ENCODE results near the gene VIPR2.
"Not testable (repeated sequence)": the region's sequence is repeated elsewhere in the genome, so short reads cannot be mapped to it uniquely, and the experiment has no call there.

The VIPR2 gene

DNA sequence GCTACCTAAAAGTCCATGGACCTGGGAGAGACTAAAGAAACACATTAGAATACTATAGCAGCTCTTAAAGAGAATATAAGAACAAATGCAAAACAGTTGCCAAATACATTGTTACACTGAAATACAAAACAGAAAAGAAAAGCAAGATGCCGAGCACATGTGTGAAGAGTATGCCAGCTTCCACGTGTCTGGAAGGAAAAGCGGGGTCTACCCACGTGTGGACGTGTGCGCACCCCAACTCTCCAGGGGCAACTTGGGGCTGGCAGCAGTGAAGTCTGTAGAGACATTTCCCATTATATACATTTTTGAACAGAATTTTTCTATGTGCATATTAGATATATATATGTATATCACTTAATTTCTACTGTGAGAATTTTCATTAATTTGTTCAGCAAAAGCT, 6.2 kb downstream of the VIPR2 start:
- no peak for DNase-seq

DNA sequence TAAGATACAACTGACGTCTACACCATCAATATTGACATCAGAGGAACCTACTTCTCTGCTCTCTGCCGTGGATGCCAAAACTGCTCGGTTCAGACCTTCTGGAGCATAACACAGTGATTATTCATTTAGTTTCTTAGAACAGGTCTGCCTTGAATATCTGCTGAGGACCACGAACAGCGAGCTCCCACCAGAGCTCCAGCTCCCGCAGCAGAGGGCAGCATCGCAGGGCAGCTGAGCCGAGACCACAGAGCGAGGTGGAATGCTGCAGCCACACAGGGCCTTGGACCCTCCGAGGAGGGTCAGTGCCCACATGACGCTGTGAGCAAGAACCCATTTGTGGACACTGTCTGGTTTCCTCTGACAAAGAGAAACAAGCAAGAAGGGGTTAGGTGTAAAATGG, 6.8 kb downstream of the VIPR2 start:
- no peak for DNase-seq

DNA sequence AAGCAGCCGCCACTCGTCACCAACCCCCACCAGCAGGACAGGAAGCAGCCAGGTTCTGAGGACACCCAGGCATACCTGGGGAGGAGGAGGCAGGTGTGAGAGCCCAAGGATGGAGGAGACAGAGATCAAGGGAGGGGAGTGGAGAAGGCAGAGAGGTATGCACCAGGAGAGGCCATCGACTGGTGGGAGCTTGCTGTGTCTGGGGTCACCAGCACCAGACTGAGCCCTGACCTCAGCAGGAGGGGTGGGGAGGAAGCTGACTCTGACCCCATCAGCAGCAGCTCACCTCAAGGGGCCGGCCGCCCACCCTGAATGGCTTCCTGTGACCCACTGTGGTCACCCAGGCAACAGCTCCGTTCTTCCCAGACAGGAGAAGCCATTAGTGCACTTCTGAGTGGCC, 7.8 kb downstream of the VIPR2 start:
- no peak for DNase-seq

DNA sequence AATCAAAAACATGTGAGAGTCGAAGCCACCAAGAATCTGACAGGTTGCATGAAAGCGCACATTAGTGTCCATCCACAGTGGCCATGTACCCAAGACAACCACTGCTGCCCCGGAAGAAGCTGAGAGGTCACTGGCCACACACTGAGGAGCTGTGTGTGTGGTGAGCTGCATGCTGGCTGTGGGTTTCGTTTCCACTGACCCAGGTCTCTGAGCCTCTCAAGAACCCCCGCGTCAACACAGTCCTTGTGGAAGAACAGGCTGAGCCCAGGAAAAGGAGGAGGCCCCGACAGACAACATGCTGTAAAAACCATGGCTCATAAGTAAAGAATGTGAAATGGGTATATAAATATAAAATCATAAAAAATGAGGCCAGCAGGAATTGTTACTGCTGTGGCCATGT, 8.2 kb downstream of the VIPR2 start:
- DNase-seq, result no peak

DNA sequence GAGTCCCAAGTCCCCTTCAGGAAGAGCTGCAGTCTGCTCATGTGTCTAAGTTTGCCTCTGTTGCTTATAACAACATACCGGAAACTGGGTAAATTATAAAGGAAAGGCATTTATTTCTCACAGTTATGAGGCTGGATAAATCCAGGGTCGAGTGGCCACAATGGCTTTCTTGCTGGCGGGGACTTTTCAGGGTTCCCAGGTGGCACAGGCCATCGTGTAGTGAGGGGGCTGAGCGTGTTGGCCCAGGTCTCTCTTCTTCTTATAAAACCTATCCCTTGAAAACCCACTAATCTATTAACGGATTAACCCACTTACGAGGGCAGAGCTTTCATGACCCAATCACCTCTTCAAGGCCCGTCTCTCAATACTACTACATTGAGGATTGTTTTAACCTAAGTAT, 8.7 kb downstream of the VIPR2 start:
- no peak for DNase-seq

DNA sequence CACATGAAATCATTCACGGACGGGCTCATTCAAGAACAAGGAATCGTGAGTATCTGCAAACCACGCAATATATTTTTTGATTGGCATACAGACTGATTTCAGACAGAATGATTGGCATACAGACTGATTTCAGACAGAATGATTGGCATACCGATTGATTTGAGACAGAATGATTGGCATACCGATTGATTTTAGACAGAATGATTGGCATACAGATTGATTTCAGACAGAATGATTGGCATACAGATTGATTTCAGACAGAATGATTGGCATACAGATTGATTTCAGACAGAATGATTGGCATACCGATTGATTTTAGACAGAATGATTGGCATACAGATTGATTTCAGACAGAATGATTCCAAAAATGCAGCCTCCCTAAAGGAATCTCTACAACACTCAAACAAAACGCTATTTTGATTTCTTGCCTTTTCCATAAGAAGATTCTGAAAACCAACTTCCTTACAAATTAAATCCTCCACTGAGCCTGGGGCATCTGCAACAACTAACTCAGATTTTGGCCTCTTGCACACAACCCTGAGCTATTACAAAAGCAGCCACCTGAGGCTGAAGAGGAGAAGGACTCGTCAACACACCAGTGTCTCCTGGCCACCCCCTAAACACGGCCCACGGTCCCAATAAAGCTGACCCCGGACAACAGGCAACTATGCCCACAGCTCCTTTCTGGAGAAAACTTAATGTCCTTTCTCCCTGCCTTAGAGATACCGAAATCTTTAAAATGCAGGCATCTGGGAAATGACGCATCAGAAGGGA, 11.8 kb downstream of the VIPR2 start:
- not testable (repeated sequence) for DNase-seq

DNA sequence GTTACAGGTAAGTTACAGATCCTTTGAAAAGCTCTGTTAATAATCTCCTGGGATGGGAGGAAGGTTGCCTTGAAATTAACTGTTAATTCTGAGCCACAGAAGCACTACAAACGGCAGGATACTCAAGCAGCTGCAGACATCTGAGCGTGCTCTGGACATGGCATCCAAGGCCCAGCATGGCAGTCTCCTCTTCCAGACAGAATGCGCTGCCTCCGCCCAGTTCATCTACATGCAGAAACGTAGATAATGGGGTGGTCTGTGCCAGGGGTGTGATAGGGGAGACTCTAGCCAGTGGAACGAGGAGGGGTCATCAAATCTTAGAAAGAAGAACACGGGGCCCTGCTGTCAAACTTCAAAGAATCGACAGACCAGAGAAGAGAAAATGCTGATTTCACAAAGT, 13.8 kb downstream of the VIPR2 start:
- DNase-seq, result no peak

DNA sequence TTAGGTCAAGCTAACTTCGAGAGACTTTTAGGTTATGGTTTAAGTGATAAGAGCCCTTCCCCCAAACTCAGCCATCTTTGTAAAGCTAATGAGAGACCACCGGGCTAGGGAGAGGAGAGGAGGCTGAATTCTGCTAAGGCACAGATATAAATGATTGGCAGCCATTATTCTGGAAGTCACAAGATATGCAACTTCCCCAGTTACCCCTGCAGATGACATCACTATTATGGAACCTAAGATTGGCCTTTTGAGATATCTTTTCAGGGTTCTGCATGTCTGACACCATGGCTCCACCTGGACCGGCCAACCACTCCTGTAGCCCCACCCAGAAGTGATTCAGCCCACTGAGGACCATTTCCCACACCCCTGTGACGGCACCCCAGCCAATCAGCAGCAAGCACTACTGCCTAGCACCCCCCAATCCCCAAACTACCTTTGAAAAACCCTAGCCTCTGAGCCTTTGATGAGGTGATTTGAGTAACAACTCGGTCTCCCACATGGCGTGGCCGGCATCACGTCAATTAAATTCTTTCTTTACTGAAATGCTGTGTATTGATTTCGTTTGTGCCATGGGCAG, 14.4 kb downstream of the VIPR2 start:
- DNase-seq, result no peak

DNA sequence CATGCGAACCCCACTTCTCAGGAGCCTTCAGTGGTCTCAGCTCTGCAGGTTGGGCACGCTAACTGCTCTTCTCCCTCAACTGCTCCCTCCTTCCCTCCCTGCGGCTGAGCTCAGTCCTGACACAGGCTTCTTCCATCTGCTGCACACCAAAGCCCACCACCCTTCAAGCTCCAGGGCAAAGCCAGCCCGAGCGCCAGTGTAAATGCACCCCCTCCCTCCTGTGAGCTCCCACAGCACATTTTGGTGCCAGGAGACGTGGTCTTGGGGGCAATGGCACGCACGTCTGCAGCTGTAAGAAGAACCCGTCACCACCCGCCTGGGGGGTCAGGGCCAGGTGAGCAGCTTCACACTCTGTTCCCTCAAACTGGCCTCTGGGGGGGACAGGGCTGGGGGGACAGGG, 15.9 kb downstream of the VIPR2 start:
- DNase-seq, result no peak

DNA sequence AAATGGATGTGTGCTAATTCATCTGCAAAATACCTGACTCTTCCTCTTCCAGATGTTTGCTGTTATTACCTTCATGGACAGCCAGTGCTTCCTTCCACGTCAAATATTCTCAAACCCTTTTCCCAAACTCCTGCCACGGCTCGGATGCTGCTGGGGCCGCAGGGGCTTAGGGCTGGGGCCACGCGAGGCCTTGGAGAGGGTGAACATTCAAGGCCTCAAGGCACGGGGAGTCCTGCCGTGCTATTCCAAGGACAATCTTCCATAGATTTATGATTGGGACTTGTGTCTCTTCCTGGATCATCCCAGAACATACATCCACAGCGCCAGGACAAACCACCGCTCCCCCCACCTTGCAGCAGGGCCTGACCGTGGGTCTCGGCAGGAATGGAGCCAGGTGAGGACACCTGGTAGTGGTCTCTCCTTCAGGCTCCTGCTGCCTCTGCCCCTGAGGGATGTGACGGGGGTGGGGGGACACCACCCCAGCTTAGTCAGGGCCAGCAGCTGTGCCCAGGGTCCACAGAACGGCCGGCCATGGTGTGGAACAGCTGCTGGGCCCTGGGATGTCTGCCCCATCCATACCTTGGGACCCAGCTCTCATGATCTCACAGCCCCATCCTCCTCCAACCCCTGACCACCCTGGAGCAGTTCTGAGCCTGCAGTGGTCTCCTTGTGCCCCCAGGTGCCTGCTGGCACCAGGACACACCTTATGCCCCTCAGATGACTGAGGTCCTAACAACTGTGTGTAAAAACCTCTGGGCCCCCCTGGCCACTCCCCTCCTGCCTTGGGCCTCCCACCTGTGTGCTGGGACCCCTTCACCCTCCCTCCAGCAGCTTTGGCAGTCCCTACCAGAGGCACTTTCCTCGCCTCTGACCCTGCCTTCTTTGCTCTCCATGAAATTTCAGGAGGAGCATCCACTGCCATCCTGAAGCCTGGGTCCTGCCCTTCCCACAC, 16.7 kb downstream of the VIPR2 start:
- no peak for DNase-seq

DNA sequence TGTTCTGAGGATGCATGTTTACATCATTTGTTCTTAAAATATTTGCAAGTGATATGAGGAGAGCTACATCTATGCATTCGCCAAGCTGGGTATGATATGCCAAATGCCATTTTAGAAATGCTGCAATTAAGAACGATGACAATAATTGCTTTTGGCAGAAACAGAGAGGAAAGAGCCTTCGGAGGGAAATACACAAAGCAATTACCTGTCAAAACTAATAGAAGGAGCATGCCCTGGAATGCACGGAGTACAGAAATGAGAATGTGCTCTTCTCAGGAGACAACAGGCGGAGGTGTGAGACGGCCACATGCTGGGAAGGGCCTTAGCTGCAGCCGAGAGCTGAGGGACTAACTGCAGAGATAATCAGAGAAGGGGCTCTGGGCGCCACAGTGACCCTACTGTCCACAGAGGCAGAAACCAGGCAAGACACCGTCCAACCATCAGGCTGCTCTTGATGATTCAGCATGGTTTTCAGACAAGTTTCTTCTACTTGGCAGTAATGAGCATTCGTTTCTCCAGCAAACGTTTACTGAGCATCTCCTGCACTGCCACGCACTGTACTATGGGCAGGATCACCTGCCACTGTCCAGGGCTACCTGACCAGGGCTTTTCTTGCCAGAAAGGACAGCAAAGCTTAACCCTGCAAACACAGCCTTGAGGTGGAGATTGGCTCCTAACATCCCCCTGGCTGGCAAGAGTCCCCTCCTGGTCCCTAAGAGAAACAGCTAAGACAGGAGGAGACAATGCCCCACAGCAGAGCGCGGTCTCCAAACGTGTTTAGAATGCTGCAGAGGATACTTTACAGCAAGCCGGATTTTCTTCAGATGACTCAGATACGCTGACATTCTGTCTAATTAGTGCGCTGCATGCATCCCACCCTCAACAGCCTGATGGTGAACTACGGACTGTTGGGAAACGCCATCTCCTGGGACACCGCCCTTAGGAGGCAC, 18.1 kb downstream of the VIPR2 start:
- DNase-seq, result no peak

DNA sequence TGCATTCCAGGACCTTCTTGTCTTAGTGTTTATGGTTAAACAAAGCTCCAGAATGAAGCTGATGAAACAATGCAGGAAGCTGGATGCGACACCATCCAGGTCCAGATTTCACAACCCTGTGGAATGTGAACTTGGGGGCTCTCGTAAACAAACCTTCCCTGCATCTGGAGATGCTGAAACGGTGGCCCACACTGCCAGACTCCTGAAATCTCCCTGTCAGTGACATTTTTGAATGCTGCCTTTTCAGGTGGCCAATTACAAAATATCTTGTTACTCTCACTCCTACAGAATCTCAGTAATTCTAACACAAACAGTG, 18.8 kb downstream of the VIPR2 start:
- DNase-seq, result no peak

DNA sequence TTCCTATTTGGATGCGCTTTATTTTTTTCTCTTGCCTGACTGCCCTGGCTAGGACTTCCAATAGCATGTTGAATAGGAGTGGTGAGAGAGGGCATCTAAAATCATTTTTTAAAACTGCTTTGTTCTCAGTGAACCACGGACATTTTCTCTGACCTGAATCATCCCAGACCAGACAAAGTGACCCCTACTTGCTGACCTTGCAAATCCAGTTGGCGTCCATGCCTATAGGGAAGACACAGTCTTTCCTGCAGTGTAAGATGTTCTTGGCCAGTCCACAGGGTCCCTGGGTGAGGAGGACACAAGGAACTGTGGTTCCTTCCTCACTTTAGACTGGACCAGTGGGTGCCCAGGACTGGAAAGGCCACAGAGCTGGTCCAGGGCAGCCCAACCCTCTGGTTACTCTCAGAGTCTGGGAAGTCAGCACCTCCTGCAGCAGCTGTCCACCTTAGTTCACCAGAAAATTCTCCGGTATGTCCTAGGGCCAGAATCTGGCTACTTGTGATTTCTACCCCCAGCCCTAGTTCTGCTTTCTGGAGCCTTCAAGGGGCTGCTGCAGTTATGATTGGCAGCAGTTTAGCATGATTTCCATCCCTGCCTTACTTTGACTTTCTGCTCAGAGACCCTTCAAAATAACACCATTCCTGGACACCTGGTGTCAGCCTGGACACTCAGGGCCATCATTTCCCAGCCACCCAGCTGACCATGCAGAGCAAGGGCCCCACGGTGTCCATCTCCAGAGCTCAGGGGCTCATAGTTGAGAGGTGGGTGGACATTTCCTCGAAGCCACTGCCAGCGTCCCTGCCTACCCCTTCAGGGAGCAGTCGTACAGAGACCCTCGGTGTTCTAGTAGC, 19.3 kb downstream of the VIPR2 start:
- no peak for DNase-seq

DNA sequence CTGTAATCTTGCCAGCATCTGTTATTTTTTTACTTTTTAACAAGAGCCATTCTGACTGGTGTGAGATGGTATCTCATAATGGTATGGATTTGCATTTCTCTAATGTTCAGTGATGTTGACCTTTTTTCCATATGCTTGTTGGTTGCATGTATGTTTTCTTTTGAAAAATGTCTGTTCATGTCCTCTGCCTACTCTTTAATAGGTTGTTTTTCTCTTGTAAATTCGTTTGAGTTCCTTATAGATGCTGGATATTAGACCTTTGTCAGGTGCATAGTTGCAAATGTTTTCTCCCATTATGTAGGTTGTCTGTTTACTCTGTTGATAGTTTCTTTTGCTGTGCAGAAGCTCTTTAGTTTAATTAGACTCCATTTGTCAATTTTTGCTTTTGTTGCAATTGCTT, 20.9 kb downstream of the VIPR2 start:
- DNase-seq, result not testable (repeated sequence)

DNA sequence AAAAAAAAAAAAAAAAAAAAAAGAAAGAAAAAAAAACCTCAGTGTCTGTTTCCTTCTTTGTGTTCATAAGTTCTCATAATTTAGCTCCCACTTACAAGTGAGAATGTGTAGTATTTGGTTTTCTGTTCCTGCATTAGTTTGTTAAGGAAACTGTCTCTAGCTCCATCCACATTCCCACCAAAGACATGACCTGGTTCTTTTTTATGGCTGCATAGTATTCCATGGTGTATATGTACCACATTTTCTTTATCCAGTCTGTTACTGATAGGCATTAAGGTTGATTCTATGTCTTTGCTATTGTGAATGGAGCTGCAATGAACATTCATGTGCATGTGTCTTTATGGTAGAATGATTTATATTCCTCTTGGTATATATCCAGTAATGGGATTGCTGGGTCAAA, 21.4 kb downstream of the VIPR2 start:
- DNase-seq, result not testable (repeated sequence)

DNA sequence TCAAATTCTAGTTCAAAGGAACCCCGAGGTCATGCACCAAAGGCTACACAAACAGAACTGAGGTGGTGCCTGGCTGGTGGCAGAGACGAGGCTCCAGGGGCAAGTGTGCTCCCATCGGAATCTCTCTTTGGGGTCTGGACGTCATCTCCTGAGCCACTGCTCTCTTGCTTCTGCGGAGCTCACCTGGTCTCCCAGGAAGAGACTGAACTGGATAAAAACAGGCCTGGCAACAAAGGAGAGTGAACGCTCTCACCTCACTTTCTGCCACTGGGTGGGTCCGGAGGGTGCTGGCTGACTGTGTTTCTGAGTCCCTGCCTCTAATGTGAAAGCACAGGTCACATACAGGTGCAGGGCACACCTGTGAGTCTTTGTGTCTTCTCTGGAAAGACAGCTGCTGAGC, 22.4 kb downstream of the VIPR2 start:
- no peak for DNase-seq

DNA sequence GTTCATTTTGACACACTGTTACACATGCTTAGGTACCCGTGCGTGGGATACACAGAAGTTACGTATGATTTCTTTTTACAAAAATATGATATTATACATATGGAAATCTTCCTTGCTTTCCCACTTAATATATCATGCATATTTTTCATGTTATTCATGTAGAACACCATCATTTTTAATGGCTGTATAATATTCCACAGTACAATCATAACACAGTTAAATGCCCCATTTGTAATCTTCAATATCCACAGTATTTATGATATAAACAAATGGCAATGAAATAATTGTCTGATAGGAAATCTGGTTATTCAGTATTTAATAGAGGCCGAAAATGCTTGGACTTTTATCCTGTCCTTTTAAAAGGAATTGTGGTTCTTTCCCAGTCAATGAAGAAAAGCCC, 23.2 kb downstream of the VIPR2 start:
- DNase-seq, result no peak

DNA sequence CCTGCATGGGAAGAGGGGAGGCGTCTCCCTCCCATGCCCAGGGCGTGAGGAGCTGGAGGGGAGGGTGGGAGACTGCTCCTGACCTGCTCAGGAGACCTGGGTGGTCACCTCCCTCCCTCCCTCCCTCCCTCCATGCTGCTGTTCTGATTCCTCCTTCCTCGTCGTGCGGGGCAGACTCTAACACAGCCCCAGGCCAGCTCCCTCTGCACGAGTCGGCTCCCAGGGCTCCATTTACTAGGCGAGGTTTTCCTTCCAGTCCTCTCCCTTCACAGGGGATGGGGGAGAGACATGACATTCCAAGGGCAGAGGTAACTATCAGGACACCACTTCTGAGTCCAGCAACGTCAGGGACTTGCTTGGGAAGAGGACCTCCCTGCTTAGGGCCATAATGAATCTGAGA, 23.6 kb downstream of the VIPR2 start:
- DNase-seq, result no peak

DNA sequence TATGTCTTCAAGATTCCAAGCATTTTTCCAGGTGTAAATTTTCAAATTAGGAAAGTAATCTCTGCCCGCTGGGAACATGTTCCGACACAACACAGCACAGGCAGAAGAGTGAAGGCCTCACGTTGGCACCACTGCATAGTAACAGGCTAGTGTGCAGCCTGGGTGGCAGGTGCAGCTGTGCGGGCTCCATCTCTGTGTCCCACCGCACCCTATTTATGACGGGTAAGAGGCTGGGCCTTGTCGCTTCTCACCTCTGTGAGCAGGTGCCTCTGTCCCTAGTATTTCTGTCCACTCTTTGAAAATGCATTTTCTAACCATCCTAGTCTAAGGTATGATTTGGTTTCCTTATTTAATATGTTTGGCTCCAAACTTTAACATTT, 24.1 kb downstream of the VIPR2 start:
- no peak for DNase-seq

DNA sequence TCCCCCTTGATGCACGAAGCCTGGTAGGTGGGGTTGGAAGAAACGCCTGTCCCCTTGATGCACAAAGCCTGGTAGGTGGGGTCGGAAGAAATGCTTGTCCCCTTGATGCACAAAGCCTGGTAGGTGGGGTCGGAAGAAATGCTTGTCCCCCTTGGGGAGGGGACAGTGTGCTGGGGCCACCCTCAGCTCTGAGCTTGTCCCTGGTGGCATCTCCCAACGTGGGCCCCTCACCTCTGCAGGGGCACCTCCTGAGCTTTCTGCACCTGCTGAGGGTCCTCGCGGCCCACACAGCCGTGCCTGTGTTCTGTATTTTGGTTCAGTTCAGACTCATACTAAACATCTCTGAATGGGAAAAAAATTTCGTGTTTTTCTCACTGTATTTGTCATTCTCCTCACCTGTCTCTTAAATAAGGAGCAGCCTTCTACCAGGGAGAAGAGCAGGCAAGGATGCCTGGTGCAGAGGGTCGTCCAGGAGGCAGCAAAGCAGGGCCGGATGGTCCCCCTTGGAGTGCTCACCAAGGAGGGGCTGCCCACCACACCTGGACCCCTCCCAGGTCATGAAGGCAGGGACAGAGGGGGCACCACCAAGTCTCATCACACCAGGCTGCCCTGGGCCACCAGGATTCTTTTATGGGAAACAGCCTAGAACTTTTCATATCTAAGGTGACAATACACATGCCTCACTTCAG, 24.7 kb downstream of the VIPR2 start:
- DNase-seq, result no peak
